GM13977 (cell line): ENCODE results near the gene ZFP62.

Source experiments
- DNase-seq: peaks from one replicate; pipeline ENCODE4 v3.0.0; 2012; ENCODE audit warnings: low spot score
- CTCF ChIP-seq: IDR thresholded peaks from 2 replicates; pipeline ENCODE4 v1.5.1; 2012; ENCODE audit warnings: mild to moderate bottlenecking, control low read depth; ENCODE audit not compliant: insufficient read depth; ENCODE audit errors: extremely low read depth, missing control alignments
- in situ Hi-C: fragments of 300-500 bp; cut with MboI; formaldehyde crosslinking; loops from one replicate; pipeline ENCODE4 v1.12.0; 2022; ENCODE audit warnings: low sequenced_read_pairs, low pct_unique_long_range_greater_than_20kb, mixed read lengths, inconsistent platforms; ENCODE audit not compliant: unreplicated experiment

ZFP62 gene

GRCh38 chr5:180817893-180818674 lies 43.0 kb downstream of the ZFP62 start:
- DNase-seq = no peak
- TF ChIP-seq CTCF = no peak
- in situ Hi-C loops = no loop called here

GRCh38 chr5:180816608-180817534 lies 44.2 kb downstream of the ZFP62 start:
- no peak for TF ChIP-seq CTCF
- in situ Hi-C loops = no loop called here

GRCh38 chr5:180815293-180815917 lies 45.7 kb downstream of the ZFP62 start:
- no peak for TF ChIP-seq CTCF
- no peak for DNase-seq
- in situ Hi-C loops = no loop called here

More at GRCh38 chr5:180816608-180817534, 44.2 kb downstream of the ZFP62 start:
- DNase-seq = no peak

GRCh38 chr5:180813420-180813819 lies 47.7 kb downstream of the ZFP62 start:
- TF ChIP-seq CTCF = peak; percentile 34
- in situ Hi-C loops = no loop called here
- DNase-seq = no peak

- DNase-seq = no peak
- in situ Hi-C loops = no loop called here
- TF ChIP-seq CTCF = no peak
Measured at GRCh38 chr5:180811623-180812124, 49.4 kb downstream of the ZFP62 start.

GRCh38 chr5:180810959-180811622 lies 50.0 kb downstream of the ZFP62 start:
- no peak for DNase-seq
- in situ Hi-C loops = no loop called here
- peak; percentile 10 for TF ChIP-seq CTCF
